ENCODE data around the gene HOXA1.

The HOXA1 gene

GRCh38 chr7:27126596-27127327 lies 31.0 kb upstream of the HOXA1 start:
- TF ChIP-seq, protein P1, sequence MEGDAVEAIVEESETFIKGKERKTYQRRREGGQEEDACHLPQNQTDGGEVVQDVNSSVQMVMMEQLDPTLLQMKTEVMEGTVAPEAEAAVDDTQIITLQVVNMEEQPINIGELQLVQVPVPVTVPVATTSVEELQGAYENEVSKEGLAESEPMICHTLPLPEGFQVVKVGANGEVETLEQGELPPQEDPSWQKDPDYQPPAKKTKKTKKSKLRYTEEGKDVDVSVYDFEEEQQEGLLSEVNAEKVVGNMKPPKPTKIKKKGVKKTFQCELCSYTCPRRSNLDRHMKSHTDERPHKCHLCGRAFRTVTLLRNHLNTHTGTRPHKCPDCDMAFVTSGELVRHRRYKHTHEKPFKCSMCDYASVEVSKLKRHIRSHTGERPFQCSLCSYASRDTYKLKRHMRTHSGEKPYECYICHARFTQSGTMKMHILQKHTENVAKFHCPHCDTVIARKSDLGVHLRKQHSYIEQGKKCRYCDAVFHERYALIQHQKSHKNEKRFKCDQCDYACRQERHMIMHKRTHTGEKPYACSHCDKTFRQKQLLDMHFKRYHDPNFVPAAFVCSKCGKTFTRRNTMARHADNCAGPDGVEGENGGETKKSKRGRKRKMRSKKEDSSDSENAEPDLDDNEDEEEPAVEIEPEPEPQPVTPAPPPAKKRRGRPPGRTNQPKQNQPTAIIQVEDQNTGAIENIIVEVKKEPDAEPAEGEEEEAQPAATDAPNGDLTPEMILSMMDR (IDR thresholded peaks at IDR 0.05; ENCODE audit: insufficient read depth, low read depth, low read length, missing control alignments) = no peak

DNA sequence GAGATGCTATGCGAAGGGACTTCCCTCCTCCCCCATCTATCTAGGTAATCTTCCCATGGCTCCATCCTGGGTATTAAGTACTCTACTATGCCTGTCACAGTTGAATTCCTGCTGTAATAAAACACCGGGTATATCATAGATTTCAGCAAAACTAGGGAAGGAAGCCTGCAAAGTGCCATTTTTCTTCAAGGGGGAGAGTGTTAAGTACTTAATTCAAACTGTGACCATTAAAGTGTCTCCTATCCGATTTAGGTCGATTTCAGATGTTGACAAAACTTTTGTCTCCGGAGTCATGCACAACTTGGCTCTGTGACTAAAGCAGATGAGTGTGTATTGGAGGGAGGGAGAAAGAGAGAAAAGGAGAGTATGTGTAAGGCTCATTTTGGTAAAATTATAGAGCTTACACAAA lies 30.2 kb upstream of the HOXA1 start:
- H3K4me3 ChIP-seq (ENCODE audit: low read length) = no peak overlapping the region
- TF ChIP-seq, protein P1 (IDR thresholded peaks at IDR 0.05; ENCODE audit: insufficient read depth, low read depth, low read length, missing control alignments) = no peak
- DNase-seq (ENCODE audit: low read depth) = no peak

More at GRCh38 chr7:27126596-27127327, 31.0 kb upstream of the HOXA1 start:
- H3K4me3 ChIP-seq (ENCODE audit: low read length) = no peak overlapping the region
- no peak for DNase-seq (ENCODE audit: low read depth)

GRCh38 chr7:27124902-27125689 lies 29.3 kb upstream of the HOXA1 start:
- H3K4me3 ChIP-seq (ENCODE audit: low read length) = no peak overlapping the region

DNA sequence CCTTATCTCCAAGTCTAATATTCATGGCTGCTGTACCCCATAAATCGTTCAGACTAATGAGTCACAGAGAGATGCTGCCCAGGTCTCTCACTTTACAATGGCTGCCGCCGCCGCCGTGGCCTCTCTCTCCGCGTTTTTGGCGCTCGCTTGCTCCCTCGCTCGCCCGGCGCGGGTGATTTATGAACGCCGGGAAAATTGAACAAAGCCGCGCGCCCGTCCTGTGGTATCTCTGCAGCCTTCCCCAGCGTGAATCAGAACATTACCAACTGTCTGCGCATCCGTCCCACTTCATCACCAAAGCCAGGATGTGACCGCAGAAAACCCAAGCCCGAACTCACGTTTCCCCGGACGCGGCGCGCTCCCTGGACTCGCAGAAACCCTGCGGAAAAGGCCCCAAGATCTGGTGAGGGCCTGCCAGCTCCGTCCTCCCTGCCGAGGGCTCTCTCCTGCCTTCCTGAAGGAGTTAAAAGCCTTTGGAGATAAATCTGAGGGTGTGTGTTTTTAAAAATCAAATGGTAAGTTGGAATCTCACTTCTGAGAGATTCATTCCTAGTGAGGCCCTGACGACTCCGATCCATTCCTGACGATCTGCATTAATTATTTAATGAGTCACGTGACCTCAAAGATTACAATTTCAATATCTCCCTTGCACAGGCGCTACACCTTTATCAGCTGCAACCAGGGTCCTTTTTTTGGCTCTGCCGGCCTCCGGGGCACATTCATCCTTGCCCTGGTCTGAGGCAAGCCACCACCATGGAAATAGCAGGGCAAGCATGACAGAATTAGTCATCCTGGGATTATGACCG lies 28.5 kb upstream of the HOXA1 start:
- no peak overlapping the region for H3K4me3 ChIP-seq (ENCODE audit: low read length)
- TF ChIP-seq, protein P1 (IDR thresholded peaks at IDR 0.05; ENCODE audit: insufficient read depth, low read depth, low read length, missing control alignments) = no peak
- DNase-seq (ENCODE audit: low read depth) = no peak

More at GRCh38 chr7:27124902-27125689, 29.3 kb upstream of the HOXA1 start:
- TF ChIP-seq, protein P1 (IDR thresholded peaks at IDR 0.05; ENCODE audit: insufficient read depth, low read depth, low read length, missing control alignments) = no peak
- no peak for DNase-seq (ENCODE audit: low read depth)

GRCh38 chr7:27123477-27124053 lies 27.8 kb upstream of the HOXA1 start:
- no peak for DNase-seq (ENCODE audit: low read depth)
- TF ChIP-seq, protein P1 (IDR thresholded peaks at IDR 0.05; ENCODE audit: insufficient read depth, low read depth, low read length, missing control alignments) = no peak
- H3K4me3 ChIP-seq (ENCODE audit: low read length) = no peak overlapping the region

DNA sequence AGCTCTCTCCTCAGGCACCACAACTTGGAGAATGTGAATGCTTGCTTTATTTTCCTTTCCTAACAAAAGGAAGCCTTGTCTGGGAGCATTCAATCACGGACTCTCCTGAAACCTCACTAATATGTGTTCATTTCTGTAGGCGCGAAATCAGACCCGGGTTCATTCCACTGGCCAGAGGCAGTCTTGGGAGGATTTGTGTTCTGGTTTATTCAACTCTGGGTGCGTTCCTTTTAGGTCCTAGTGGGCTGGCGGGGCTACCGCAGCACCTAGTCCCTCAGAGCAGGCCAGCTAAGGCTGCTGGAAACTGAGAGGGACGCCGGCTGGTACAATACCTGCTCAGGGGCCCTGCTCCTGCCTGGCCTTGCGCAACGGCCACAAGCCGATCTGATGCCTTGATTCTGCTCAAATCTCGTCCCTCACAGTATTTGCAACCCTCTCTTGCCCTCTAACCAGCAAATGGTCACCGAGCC lies 27.2 kb upstream of the HOXA1 start:
- TF ChIP-seq, protein P1 (IDR thresholded peaks at IDR 0.05; ENCODE audit: insufficient read depth, low read depth, low read length, missing control alignments) = no peak
- no peak for DNase-seq (ENCODE audit: low read depth)
- peak overlapping the region; percentile 3 for H3K4me3 ChIP-seq (ENCODE audit: low read length)

All from epithelial cell of esophagus (primary cell).